Natural killer cell (primary cell): ENCODE results near the gene C3. TPM values are rescaled to one million over a fixed set of nuclear protein-coding genes. Genes with fewer than 3 reads are reported as not detected.

Experiments used
- ATAC-seq, 3 donors: fragments of 150-1000 bp in 2 of 3; fragments of 200-7000 bp in 1 of 3; cut with Tn5 transposase; 1 replicate in 1 of 3; 2 replicates in 2 of 3; pipeline ENCODE4 v1.10.0; 2021; ENCODE audit warnings: mild to moderate bottlenecking in 2 of 3, moderate library complexity in 2 of 3
- DNase-seq, 2 donors: peaks; one replicate each; pipeline versions ENCODE4 v3.0.0 to v3.0.0-alpha.2; 2013 to 2021; ENCODE audit warnings: mixed read lengths in 1 of 2
- H3K27ac ChIP-seq: one replicate; pipeline ENCODE4 v1.5.1; 2013; ENCODE audit warnings: mild to moderate bottlenecking, low read length
- H3K27me3 ChIP-seq: one replicate; pipeline ENCODE4 v1.6.1; 2013; ENCODE audit warnings: low read length; ENCODE audit not compliant: control insufficient read depth, insufficient read depth
- H3K36me3 ChIP-seq: one replicate; pipeline ENCODE4 v1.6.1; 2013; ENCODE audit warnings: low read length; ENCODE audit not compliant: control insufficient read depth, insufficient read depth
- H3K4me1 ChIP-seq: one replicate; pipeline ENCODE4 v1.6.1; 2013; ENCODE audit warnings: low read length; ENCODE audit not compliant: control insufficient read depth, insufficient read depth
- H3K4me3 ChIP-seq: one replicate; pipeline ENCODE4 v1.5.1; 2013; ENCODE audit warnings: low read length
- H3K9me3 ChIP-seq: one replicate; pipeline ENCODE4 v1.6.1; 2013; ENCODE audit warnings: low read length; ENCODE audit not compliant: control insufficient read depth, insufficient read depth
- H3K27ac Mint-ChIP-seq, 2 donors: one replicate each; pipeline ENCODE4 v1.8.0; 2022; ENCODE audit warnings: mild to moderate bottlenecking in 2 of 2, mixed read lengths in 2 of 2, moderate library complexity in 1 of 2
- H3K27me3 Mint-ChIP-seq, 2 donors: one replicate each; pipeline ENCODE4 v1.8.0; 2022; ENCODE audit warnings: low read depth in 2 of 2, mixed read lengths in 2 of 2
- H3K36me3 Mint-ChIP-seq: one replicate; pipeline ENCODE4 v1.8.0; 2022; ENCODE audit warnings: mixed read lengths
- H3K4me1 Mint-ChIP-seq, 2 donors: one replicate each; pipeline ENCODE4 v1.8.0; 2022; ENCODE audit warnings: mixed read lengths in 2 of 2
- H3K4me3 Mint-ChIP-seq: one replicate; pipeline ENCODE4 v1.8.0; 2022; ENCODE audit warnings: mild to moderate bottlenecking, moderate library complexity, mixed read lengths
- H3K9me3 Mint-ChIP-seq, 2 donors: one replicate each; pipeline ENCODE4 v1.8.0; 2022; ENCODE audit warnings: mixed read lengths in 2 of 2
- WGBS: methylation state at CpG from one replicate; pipeline ENCODE4 v1.1.7; 2013; ENCODE audit warnings: missing lambda C conversion rate; ENCODE audit not compliant: insufficient coverage; 5-methylcytosine and 5-hydroxymethylcytosine counted together
- intact Hi-C: fragments of 100-400 bp; cut with micrococcal nuclease; formaldehyde crosslinking; loops from one replicate; pipeline ENCODE4 v1.14.2; 2022
- total RNA-seq, 4 donors: library from RNA; stranded (reverse); fragments of 120-200 nt in 1 of 4; gene quantifications; one replicate each; pipeline versions ENCODE4 v1.2.3 to v1.2.4, GENCODE V29; 2013 to 2022
- TF ChIP-seq, protein P1 (sequence below): fragments of 200-600 bp; IDR thresholded peaks from one replicate; pipeline ENCODE4 v1.8.0; 2022; ENCODE audit warnings: antibody characterized with exemption

The C3 gene
- total RNA-seq, 3 donors from 2014 or later (not counting 1 experiment from before 2014, with no cell fraction given), result 0.38 to 5.5 TPM; not detected in 1

DNA sequence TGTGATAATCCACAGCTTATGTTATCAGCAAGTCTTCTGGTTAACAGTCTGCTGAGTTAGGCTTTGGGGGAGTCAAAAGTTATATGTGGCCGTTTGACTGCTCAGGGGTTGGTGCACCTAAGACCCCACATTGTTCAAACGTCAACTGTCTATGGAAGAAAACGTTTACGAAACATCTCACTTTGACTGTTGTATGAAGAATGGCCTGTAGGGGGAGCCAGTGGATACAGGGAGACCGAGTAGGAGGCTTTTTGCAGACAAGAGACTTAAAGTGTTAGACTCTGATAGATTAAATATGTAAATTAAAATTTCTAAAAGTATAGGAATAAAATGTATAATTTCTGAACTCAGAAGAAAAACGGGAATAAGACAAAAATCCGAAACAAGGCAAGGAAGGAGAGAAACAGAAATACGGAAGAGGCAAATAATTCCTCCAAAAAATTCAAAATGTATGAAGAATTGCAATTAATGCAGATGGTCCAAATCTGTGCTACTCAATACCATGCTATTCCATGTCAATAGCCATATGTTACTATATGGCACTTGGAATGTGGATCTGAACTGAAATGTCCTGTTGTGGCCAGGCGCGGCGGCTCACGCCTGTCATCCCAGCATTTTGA lies 88.3 kb downstream of the C3 start:
- Mint-ChIP-seq H3K27ac (peak overlapping the region in 1 of 2 donors; percentile 66), H3K27me3 (peaks cover 0 to 7% of the 10 kb centered on the region in 2 donors), H3K36me3 (no peaks in the 10 kb centered on the region), H3K4me3 (peak overlapping the region; percentile 4), H3K4me1 (peaks cover 11 to 20% of the 10 kb centered on the region in 2 donors), H3K9me3 (no peaks in the 10 kb centered on the region)
- no peak overlapping the region for H3K4me3 ChIP-seq
- TF ChIP-seq, protein P1, sequence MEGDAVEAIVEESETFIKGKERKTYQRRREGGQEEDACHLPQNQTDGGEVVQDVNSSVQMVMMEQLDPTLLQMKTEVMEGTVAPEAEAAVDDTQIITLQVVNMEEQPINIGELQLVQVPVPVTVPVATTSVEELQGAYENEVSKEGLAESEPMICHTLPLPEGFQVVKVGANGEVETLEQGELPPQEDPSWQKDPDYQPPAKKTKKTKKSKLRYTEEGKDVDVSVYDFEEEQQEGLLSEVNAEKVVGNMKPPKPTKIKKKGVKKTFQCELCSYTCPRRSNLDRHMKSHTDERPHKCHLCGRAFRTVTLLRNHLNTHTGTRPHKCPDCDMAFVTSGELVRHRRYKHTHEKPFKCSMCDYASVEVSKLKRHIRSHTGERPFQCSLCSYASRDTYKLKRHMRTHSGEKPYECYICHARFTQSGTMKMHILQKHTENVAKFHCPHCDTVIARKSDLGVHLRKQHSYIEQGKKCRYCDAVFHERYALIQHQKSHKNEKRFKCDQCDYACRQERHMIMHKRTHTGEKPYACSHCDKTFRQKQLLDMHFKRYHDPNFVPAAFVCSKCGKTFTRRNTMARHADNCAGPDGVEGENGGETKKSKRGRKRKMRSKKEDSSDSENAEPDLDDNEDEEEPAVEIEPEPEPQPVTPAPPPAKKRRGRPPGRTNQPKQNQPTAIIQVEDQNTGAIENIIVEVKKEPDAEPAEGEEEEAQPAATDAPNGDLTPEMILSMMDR, result peak; percentile 81
- H3K4me1 ChIP-seq, result peaks cover 16% of the 10 kb centered on the region
- H3K36me3 ChIP-seq, result no peaks in the 10 kb centered on the region
- no peaks in the 10 kb centered on the region for H3K9me3 ChIP-seq
- ATAC-seq, result peak; percentile 92 to 98 (median 95)
- no peak overlapping the region for H3K27ac ChIP-seq
- 40% methylated on average over 12 of the region's 12 CpGs for WGBS
- H3K27me3 ChIP-seq, result no peaks in the 10 kb centered on the region
- intact Hi-C loops, result loop anchor here (1.0 to 2.0 kb wide), 4 partner anchors 39 to 231 kb away; partner anchors contain the start of gene TNFSF14
- DNase-seq, result peak; percentile 65 to 93

Other genes starting within 250 kb of the C3 start
- gene DENND1C, start 238.9 kb downstream of the C3 start, total RNA-seq, result 100 to 1,000 TPM; 175 to 197 (median 188) TPM
- gene TUBB4A, start 218.3 kb downstream of the C3 start, total RNA-seq, result 1 to 10 TPM in 2 of 3 donors, under 1 TPM in 1; 0.40 to 2.6 (median 1.8) TPM
- gene TNFSF9, start 189.6 kb downstream of the C3 start, total RNA-seq, result 1 to 10 TPM; 3.3 to 6.0 (median 5.6) TPM
- 1 to 10 TPM in 2 of 3 donors, under 1 TPM in 1; 0.52 to 1.2 (median 1.2) TPM for gene CD70, start 129.5 kb downstream of the C3 start, total RNA-seq
- 10 to 100 TPM; 10.8 to 20.0 (median 11.8) TPM for gene TNFSF14, start 50.5 kb downstream of the C3 start, total RNA-seq
- gene GPR108, start 16.9 kb upstream of the C3 start, total RNA-seq, result 10 to 100 TPM; 66.1 to 78.0 (median 76.9) TPM
- 1 to 10 TPM; 1.0 to 5.2 (median 3.3) TPM for gene TRIP10, start 19.0 kb upstream of the C3 start, total RNA-seq
- 10 to 100 TPM; 14.6 to 20.1 (median 15.3) TPM for gene SH2D3A, start 46.8 kb upstream of the C3 start, total RNA-seq
- gene VAV1, start 52.1 kb upstream of the C3 start, total RNA-seq, result 100 to 1,000 TPM; 141 to 167 (median 164) TPM
- gene ADGRE1, start 166.9 kb upstream of the C3 start, total RNA-seq, result 10 to 100 TPM in 2 of 3 donors, 1 to 10 TPM in 1; 2.6 to 13.7 (median 13.0) TPM